Measurements from ENCODE around the gene LINC00305. TPM values are rescaled to one million over a fixed set of nuclear protein-coding genes. Genes with fewer than 3 reads are reported as not detected.

Gene LINC00305
- not detected for total RNA-seq
- not detected for polyA plus RNA-seq
- long read RNA-seq, donor 1, result 0 reads
- long read RNA-seq, donor 2, result 0 reads
- long read RNA-seq, donor 3, result 0 reads

DNA sequence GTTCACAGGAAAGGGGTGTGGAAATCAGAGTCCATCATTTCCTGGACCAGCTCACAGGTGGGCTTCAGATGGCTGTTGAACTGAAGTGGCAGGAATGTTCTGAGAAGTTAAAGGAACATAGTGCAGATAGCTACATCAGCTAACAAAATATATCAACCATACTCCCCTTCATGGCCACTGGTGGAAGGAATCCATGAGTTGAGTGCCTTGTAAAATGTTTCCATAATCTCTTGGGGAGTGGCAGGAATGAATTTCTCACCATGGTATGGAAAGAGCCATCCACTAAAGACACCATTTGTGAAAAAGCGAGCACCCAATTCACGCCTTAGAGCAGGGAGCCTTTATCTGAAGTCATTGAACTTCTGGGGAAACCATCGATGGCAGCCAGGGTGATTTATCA, at the start of gene LINC00305:
TSS of gene LINC00305 (minus strand) at position 101 of the 400 bp plus-strand sequence.
- intact Hi-C loops (cut with DNase I), result no loop called here
- H3K4me1 ChIP-seq, result no peaks in the 10 kb centered on the region
- 81 to 86% (median 84%) methylated on average over 3 of the region's 3 CpGs for WGBS, 4 donors

DNA sequence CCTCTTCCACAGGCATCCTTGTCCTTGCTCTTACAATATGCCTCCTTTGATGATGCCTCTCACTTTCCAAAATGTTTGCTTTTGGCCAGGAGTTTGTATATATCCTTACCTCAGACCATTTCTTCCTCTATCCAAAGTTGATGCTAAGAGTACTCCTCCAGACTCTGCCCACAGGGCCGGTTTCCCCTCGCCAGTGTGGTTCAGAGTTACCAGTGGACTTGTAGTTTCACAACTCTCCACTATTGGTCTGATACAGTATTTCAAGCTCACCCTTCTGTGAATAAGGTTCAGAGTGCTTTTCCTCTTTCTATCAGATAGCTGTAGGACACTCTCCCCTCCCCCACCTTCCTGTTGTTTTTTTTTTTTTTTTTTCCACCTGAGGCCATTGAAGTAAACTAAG, 42.2 kb upstream of the LINC00305 start:
- intact Hi-C loops (cut with DNase I), result no loop called here
- Histone ChIP-seq H3K4me1 (no peaks in the 10 kb centered on the region), H3K9me3 (no peaks in the 10 kb centered on the region), H3K36me3 (no peaks in the 10 kb centered on the region), H3K27ac (no peak overlapping the region), H3K27me3 (no peaks in the 10 kb centered on the region), H3K4me3 (no peak overlapping the region)
- no peak for DNase-seq
- WGBS, 4 donors, result 91 to 100% (median 91%) methylated on average over 2 of the region's 2 CpGs
- TF ChIP-seq, protein P1, sequence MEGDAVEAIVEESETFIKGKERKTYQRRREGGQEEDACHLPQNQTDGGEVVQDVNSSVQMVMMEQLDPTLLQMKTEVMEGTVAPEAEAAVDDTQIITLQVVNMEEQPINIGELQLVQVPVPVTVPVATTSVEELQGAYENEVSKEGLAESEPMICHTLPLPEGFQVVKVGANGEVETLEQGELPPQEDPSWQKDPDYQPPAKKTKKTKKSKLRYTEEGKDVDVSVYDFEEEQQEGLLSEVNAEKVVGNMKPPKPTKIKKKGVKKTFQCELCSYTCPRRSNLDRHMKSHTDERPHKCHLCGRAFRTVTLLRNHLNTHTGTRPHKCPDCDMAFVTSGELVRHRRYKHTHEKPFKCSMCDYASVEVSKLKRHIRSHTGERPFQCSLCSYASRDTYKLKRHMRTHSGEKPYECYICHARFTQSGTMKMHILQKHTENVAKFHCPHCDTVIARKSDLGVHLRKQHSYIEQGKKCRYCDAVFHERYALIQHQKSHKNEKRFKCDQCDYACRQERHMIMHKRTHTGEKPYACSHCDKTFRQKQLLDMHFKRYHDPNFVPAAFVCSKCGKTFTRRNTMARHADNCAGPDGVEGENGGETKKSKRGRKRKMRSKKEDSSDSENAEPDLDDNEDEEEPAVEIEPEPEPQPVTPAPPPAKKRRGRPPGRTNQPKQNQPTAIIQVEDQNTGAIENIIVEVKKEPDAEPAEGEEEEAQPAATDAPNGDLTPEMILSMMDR (IDR thresholded peaks at IDR 0.05), result no peak
- TF ChIP-seq POLR2A (IDR thresholded peaks at IDR 0.05), result no peak
- no peak for ATAC-seq

More for the DNA sequence above, at the start of gene LINC00305:
- Histone ChIP-seq H3K9me3 (no peaks in the 10 kb centered on the region), H3K36me3 (no peaks in the 10 kb centered on the region), H3K27ac (no peak within 1 kb of the TSS), H3K27me3 (no peaks in the 10 kb centered on the region), H3K4me3 (no peak within 1 kb of the TSS)
- ATAC-seq, result no peak
- no peak for DNase-seq
- TF ChIP-seq, protein P1 (IDR thresholded peaks at IDR 0.05), result no peak

DNA sequence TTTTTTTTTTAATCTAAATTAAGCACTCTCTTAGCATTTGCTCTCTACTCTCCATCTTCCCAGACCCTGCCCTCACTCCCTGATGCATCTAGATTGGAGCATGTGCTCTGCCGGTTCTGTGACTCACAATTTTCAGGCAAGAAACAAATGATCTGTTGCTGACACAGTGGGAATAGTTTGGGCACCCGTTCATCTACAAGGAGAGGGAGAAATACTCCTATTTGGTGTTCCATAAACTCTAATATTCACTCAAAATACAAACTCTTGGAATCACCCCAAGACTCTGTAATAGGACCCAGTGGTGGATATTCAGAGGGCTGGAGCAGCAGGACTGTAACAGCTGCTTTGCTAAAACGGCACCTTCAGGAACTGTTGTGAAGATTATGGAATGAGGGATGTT, 37.1 kb upstream of the LINC00305 start:
- intact Hi-C loops (cut with DNase I), result no loop called here
- no peak for DNase-seq
- Histone ChIP-seq H3K36me3 (no peaks in the 10 kb centered on the region), H3K27me3 (no peaks in the 10 kb centered on the region), H3K4me3 (no peak overlapping the region), H3K4me1 (no peaks in the 10 kb centered on the region), H3K9me3 (no peaks in the 10 kb centered on the region), H3K27ac (no peak overlapping the region)
- TF ChIP-seq POLR2A (IDR thresholded peaks at IDR 0.05), result no peak
- TF ChIP-seq, protein P1 (IDR thresholded peaks at IDR 0.05), result no peak
- WGBS, 4 donors, result 62 to 80% (median 68%) methylated on average over 3 of the region's 3 CpGs
- ATAC-seq, result no peak

DNA sequence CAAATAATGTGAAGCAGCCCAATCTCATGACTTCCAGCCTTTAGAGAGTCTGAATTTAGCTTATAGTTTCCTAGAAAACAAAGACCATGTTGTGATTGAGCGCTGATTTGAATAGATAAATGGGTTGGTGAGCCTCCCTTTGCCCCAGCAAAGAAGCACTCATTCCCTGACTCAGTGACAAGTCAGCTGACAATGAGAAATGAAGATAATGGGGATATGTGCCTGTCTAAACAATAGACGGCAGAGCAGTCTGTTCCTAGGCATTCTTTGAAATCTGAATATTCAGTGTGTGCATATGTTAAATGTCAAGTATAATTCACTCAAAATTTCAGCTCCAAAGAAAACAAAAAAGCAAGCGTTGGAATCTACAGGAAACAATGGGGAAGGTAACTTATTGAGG, 34.8 kb upstream of the LINC00305 start:
- H3K27me3 ChIP-seq, result no peaks in the 10 kb centered on the region
- WGBS, 4 donors, result 69 to 77% (median 73%) methylated on average over 3 of the region's 3 CpGs
- no peak for TF ChIP-seq POLR2A (IDR thresholded peaks at IDR 0.05)
- TF ChIP-seq, protein P1 (IDR thresholded peaks at IDR 0.05), result no peak
- H3K27ac ChIP-seq, result no peak overlapping the region
- no peaks in the 10 kb centered on the region for H3K4me1 ChIP-seq
- H3K9me3 ChIP-seq, result no peaks in the 10 kb centered on the region
- ATAC-seq, result no peak
- no peaks in the 10 kb centered on the region for H3K36me3 ChIP-seq
- DNase-seq, result no peak
- H3K4me3 ChIP-seq, result no peak overlapping the region
- intact Hi-C loops (cut with DNase I), result no loop called here

Measured in heart left ventricle (tissue), 16 donors.